Fibroblast of skin of left quadriceps (primary cell): Measurements from ENCODE around the gene PDP2.

Experiments
- DNase-seq, 2 experiments: peaks; one replicate each; pipeline ENCODE4 v3.0.0-alpha.2; 2013; ENCODE audit warnings: low read depth in 2 of 2

Gene PDP2

GRCh38 chr16:66935314-66936011 lies 55.1 kb downstream of the PDP2 start, which contains the start of gene CES2:
CES2 (plus strand) TSS chr16:66935516; CDS start chr16:66935636, 120 bp downstream.
- DNase-seq = no peak

DNA sequence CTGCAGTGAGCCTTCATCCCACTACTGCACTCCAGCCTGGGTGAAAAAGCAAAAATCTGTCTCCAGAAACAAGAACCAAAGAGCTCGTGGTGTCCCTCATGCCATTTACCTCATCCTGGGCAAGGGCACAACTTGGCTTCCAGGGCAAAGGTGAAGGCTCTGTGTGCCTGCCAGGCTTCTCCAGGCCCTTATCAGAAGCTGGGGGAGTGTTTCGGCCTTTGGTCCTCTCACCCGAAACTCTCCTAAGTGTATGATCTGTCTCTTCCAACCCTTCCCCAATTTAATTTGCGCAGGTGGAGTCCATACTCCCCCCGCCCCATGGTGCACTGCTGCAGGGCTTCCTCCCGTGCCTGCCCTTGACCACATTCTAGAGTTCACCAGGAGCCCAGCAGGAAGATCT lies 56.1 kb downstream of the PDP2 start:
- no peak for DNase-seq

DNA sequence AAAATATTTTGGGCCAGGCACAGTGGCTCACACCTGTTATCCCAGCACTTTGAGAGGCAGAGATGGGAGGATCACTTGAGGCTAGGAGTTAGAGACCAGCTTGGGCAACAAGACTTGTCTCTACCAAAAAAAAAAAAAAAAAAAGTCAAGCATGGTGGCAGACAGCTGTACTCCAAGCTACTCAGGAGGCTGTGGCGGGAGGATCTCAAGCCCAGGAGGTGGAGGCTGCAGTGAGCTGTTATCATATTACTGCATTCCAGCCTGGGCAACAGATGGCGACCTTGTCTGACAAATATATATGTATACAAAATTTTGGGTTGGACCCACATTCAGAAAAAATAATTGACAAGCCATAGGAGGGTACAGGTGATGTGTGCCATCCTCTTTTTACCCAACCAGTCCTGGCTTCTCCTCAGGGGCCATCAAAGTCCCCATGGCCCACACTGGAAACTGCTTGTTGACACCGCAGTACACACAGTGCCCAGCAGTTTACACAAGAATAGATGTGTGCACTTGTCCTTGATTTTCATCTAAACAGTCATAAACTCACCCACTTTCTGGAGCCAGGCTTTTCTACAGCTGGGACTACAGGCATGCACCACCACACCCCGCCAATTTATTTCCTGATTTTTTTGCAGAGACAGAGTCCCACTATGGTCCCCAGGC lies 56.7 kb downstream of the PDP2 start:
- DNase-seq = no peak

DNA sequence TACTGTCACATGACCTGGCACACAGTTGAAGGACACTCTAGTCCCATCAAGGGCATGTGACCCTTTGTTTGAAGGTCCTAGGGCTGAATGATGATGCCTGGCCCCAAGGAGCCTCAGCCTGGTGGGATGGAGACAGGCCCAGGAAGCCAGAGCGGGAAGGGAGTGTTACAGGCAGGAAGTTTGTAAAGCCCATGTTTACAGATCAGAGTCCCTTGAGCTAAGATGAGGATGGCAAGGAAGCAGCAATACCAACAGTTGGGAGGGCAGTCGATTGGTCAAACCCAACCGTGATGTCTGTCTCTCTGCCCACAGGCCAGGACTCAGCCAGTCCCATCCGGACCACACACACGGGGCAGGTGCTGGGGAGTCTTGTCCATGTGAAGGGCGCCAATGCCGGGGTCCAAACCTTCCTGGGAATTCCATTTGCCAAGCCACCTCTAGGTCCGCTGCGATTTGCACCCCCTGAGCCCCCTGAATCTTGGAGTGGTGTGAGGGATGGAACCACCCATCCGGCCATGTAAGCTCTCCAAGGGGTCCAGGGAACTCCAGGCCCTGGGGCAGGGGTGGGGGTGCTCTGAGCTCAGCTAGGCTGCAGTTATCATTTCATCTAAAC lies 57.5 kb downstream of the PDP2 start:
- DNase-seq = no peak

DNA sequence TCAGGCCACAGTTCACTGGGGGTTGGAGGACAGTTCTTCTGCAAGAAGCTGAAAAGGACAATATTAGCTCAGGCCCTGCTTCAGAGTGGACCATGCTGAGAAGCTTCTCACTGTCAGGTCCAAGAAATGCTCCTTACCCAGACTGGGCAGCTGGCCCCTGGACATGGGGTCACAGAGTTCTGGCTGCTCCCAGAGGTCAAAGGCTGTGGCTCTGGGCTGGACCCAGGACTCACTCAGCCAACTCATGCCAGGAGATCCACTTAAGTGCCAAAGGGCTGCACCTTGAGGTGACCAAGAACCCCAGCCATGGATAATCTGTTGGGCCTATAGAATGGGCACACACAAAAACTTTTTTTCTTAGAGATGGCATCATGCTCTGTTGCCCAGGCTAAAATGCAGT lies 59.1 kb downstream of the PDP2 start:
- no peak for DNase-seq

GRCh38 chr16:66940236-66940635 lies 59.9 kb downstream of the PDP2 start:
- DNase-seq = no peak
